DMS53 (cell line): Measurements from ENCODE around the gene MAP10.

Experiments
- DNase-seq: peaks from one replicate; lab custom pipeline; 2025; lab: John Stamatoyannopoulos, UW

Gene MAP10

DNA sequence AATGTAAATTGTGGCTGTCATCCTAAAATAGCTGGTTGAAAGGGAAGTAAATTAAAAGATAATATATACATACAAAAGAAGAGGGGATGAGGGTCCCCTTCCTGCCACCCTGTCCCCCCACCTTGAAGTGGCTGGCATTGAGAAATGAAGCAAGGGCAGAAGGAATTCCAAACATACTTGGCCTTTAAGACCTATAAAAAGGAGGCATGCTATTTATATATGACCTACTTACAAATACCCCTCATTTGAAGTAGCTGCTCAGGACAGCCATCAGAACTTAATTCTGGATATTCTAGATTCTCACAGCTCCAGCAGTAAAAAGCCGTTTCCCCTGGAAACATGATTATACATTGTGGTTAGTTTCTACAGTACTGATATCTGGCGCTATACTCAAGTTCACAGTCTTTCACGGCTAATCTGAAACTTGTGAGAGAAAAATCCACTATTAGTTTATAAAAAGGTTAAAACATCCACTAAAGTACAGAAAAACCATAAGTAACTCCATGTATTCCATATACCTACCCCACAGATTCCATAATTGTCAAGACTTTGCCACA lies 9.6 kb upstream of the MAP10 start:
- DNase-seq: no peak

DNA sequence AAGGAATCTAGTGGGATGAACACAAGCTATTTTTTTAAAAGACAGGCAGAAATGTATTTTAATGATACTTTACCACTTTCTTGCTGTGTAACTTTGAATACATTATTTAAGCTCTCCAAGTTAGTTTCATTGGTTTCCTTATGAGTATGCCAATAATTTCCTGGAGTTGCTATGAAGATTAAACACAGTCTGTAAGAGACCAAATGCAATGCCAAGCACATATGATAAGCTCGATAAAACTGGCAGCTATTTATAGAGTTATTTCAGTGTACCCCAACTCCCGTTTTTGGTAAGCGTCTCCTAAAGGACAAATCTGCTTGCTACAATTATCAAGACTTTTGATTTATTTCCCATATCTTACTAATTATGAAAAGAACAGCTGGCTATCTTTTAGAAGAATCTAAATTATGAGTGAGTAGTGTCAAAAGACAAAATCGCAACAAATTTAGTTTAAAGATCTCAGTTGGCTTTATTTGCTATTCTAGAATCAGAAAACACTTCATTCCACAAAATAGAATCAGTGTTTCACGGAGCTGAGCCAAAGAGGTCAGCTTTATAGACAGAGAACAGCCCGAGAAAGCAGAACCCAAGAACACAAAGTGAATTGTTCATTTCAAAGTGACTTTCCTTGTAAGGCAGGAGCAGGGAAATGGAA lies 7.2 kb upstream of the MAP10 start:
- DNase-seq: no peak

- DNase-seq: no peak
Measured at GRCh38 chr1:232798920-232799319, 6.3 kb upstream of the MAP10 start.

DNA sequence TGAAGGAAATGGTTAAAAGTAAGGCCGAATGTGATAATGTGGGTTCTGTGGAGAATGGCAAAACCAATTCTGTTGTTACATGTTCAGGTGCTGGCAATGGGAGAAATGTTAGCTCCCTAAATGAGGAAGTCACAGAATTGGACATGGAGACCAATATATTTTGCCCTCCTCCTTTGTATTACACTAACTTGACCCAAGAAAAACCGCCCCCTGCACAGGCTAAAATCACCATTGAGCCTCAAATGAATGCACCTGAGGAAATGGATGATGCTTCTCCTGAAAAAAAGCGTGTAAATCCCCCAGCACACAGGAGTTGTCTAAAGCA lies 932 bp downstream of the MAP10 start:
- DNase-seq: no peak

- DNase-seq: no peak
Measured at GRCh38 chr1:232810856-232811255, 5.6 kb downstream of the MAP10 start.

DNA sequence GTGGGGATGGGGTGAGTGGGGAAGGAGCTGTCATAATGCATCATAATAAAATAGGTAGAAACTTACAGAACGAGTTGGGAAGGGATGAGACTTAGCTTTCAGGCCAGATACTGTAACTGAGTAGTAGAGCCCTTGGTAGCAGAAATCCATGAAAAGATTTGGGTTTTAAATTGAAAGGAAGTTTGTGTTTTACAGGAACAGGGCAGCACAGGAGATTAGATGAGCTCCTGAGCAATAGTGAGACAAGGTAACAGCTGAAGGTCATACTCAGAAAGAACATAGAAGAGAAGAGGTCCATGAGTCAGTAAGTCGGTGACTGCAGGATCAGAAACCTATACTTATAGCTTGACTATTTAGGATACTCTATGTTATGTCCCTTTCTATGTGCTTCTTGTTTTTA lies 7.3 kb downstream of the MAP10 start:
- no peak for DNase-seq

- DNase-seq: no peak
Measured at GRCh38 chr1:232813097-232813496, 7.9 kb downstream of the MAP10 start.

- no peak for DNase-seq
Measured at GRCh38 chr1:232813760-232814159, 8.5 kb downstream of the MAP10 start.

DNA sequence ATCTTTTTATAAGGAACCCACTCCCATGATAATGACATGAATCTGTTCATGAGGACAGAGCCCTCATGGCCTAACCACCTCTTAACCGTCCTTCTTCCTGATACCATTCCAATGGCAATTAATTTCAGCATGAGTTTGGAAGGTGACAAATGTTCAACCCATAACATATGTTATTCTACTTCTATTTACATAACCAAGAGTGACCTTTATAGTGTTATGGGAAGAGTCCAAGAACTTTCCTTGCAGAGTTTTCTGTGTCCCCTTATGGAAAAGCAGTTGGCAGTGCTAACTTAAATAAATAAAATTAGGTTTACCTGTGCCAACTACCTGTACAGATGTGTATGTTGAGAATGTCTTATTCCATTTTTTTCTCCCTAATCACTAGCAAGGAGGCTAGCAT lies 11.1 kb downstream of the MAP10 start:
- DNase-seq: no peak

DNA sequence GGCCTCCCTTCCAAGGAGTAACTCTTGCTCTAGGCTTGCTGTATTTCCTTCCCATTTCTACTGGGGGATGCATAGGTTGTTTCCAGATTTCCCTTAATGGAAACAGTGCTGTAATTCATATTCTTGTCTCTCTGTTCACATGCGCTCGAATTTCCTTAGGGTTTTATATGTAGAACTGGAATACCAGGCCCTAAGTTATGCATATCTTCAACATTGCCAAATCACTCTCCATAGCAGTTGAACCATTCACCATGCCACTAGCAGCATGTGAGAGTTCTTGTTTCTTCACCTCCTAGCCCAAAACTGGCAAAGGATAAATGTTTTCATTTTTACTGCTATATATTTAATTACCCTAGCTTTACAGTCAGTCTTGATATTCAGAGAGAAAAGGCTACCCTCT lies 12.8 kb downstream of the MAP10 start:
- no peak for DNase-seq

DNA sequence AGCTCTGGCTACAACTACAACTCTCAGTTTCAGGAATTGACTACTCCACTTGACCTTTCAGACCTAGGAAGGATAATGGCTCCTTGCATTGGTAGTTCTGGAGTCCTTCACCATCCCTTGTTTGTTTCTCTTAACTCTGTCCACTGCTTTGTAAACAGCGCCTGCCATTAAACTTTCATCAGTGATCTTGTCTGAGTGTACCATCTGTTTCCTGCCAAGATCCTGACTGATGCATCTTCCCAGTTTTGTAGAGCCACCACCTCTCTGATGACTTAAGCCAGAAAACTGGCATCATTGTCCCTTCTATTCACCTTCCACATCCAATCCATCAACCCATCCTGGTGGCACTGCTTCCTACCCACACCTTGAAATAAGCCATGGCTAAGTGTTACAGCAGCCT lies 15.2 kb downstream of the MAP10 start:
- no peak for DNase-seq

DNA sequence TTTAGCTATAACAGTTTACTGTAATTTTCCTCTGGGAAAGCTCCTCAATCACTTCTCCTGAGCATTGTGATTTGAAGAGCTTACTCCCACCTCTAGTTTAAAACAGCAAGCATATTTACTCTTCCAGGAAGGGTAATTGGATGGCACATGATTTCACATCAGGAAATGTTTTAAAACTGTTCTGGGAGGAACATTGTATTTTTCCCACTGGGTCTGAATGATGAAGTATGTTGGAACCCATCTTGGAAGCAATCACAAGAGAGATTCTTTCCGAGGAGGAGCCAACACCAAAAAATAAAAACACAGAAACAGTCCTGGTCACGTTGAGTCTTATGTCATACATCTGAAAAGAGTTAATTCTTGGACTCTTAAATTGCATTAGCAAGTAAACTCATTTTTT lies 17.3 kb downstream of the MAP10 start:
- DNase-seq: no peak

GRCh38 chr1:232826318-232826717 lies 21.1 kb downstream of the MAP10 start:
- DNase-seq: no peak

GRCh38 chr1:232830661-232831060 lies 25.4 kb downstream of the MAP10 start:
- DNase-seq: no peak

DNA sequence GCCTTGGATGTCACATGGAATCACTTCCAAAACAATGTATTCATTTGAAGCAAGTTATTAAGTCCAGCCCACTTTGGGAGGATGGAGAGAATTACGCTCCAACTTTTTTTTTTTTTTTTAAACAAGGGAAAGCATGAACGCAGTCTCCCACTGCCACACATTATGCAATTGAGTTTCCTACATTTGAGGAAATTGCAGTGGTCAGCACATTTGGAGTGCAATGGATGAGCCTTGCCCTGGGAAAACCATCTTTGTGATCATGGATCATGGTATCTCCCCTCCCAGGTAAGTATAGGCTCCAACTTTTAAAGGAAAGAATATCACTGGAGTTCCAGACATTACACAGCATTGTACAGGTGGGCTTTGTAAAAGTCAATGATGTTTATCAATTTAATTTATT lies 26.7 kb downstream of the MAP10 start:
- DNase-seq: no peak

DNA sequence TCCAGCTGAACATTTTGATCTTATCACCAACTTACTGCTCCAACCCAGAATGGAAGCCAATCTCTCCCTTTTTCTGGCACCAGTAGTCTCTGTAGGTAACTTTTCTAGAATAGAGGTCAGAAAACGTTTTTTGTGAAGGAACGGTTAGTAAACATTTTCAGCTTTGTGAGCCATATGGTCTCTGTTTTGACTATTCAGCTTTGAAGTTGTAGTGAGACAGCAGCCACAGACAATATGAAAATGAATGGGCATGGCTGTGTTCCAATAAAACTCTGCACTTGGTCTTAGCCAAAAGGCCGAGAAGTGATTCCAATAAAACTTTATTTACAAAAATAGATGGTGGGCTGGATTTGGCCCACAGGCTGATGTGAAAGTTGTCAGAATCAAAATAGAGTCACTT lies 28.9 kb downstream of the MAP10 start:
- no peak for DNase-seq

GRCh38 chr1:232835166-232835565 lies 29.9 kb downstream of the MAP10 start:
- DNase-seq: no peak

- DNase-seq: no peak
Measured at GRCh38 chr1:232837087-232837486, 31.9 kb downstream of the MAP10 start.

DNA sequence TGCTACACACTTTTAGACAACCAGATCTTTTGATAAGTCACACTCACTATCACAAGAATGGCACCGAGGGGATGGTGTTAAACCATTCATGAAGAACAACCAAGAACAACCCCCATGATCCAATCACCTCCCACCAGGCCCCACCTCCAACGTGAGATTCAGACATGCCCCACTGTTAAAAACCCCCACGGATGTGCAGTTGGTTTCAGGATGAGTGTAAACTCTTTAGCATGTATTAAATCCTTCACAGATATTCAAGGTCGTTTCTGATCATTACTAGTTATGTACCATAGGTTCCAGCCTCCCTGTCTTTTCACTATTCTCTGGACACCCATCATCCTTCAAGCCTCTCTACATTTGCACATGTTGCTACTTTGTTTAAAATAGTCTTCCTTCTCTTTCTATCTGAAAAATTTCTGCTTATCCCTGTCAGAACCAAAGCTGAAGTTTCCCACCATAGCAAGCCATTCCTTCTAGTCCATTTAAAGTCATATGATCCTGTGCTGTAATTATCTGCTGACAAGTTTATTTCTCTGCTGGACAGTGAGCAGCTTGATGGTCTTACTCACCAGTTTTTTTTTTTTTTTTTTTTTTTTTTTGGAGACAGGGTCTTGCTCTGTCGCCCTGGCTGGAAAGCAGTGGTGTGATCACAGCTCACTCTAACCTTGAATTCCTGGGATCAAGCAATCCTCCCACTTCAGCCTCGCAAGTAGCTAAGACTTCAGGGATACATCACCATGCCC lies 36.8 kb downstream of the MAP10 start:
- no peak for DNase-seq

GRCh38 chr1:232844791-232845190 lies 39.6 kb downstream of the MAP10 start:
- DNase-seq: no peak

DNA sequence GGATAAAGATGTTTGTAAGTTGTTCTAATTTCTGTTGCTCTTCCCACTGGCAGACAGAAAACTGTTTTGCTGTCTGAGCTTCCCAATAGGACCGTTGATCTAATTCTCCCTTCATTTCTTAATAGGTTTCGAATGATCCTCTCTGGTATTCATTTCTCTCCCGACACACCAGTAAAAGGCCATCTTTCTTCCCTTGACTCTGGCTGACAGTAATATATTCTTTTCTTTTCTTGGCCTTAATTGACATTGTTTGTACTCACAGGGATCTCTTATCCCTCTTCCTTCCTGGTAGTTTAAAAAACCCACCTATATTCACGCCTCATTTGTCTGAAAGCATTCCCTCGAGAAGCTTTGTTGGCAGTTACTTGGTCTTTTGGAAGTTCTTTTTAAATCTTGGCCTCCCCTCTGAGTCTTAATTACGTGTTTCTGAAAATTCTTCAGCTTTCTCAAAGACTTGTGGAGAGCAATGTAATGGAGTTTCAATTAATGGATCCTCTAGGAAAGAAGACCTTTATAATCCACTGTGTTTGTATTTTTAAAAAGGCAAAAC lies 40.3 kb downstream of the MAP10 start:
- no peak for DNase-seq

DNA sequence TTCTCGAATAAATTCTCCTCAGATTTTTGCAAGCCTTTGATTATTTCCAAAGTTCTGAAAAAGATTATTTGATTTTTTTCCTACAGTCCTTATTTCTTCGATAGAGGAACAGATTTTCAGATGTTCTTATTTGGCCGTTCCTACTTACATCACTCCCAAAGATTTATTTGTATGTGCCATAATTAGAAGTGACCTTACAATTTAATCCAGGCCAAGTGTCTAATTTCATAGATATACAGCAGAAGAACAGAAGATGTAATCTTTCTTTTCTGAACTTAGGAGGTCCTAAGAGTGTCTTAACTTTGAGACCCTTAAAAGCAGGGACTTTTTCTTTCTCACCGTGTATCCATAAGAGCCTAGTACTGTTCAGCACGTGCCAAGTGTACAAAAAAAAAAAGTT lies 46.3 kb downstream of the MAP10 start:
- no peak for DNase-seq

DNA sequence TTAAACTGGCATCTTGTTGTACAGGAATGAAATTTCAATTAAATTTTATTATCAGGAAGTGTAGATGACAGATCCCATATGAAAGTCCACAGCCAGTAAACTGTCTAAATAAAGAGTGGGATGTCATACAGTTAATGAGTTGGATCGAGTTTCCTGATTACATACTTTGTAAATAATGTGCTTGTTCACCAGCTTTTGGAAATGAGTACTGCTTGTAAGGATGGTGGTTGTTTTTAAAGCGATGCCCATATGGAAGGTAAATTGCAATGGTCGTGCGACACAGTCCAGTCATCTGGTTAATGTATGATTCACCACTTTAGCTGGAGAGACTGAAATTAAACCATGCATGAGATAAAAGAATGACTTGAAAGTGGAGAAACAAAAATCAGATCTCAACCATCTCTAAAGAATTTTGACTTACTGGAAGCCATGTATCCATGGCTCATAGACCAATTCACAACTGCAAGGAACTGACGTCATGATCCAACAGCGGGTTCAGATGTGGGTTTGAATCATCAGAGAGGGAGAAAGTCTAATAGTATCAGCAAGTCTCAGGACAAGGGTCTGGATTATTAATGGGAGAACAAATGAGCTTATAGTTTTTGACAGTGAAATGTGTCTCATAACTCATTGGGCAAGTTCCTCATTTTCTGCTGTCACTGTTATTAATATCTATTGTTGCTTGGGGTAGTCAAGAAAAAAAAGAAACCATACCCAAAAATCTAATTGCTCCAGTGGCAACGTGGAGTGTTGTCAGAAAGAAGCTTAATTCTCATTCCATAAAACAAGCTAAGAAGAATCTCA lies 49.0 kb downstream of the MAP10 start:
- no peak for DNase-seq
